Measurements from ENCODE around the gene RIT2. TPM values are rescaled to one million over a fixed set of nuclear protein-coding genes. Genes with fewer than 3 reads are reported as not detected.

Gene RIT2
- not detected in 2 replicates for total RNA-seq

DNA sequence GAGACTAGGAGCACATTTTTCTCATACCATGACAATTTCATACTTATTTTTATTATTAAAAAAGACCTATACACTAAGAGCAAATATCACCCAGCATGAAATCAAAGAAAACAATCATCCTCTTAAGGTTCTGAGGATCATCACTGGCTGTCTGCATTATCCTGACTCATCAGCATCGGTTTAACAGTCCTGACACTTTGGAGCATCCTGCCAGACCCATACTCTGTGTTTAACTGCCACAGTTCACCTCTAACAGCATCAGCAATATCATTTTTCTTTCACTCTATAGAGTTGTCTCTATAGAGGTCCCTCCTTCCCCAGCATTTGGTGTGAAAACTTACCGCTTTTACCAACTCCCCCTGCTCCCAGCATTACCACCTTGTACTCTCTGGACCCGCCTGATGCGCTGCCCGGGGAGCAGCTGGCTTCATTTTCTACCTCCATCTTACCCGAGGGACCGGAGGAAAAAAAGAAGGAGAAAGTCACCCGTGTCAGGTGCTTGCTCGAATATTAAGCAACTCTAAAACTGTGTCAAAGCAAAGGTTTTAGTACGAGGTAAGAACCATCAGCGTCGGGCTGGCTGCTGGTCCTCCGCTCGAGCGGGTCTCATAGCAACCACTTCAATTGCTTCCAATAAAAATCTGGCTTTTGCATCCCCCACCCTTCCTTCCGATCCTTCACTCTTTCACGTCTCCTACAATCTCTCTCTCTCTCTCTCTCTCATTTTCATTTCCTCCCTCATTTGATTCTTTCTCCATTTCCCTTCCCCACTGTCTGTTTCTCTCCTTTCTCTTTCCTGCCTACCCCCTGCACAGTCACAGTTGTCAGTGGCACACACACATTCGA lies at the start of gene RIT2:
Gene RIT2, minus strand, starts transcription at position 610 of the 846 bp plus-strand sequence.

Other genes starting within 250 kb of the RIT2 start
- gene SYT4, start 161.8 kb upstream of the RIT2 start, total RNA-seq = not detected in 2 replicates

All from hair follicular keratinocyte (primary cell).